ENCODE data around the gene DUSP23. TPM values are rescaled to one million over a fixed set of nuclear protein-coding genes. Genes with fewer than 3 reads are reported as not detected.

The DUSP23 gene
- total RNA-seq, 1 experiment from 2014 or later, result 35.2 TPM

DNA sequence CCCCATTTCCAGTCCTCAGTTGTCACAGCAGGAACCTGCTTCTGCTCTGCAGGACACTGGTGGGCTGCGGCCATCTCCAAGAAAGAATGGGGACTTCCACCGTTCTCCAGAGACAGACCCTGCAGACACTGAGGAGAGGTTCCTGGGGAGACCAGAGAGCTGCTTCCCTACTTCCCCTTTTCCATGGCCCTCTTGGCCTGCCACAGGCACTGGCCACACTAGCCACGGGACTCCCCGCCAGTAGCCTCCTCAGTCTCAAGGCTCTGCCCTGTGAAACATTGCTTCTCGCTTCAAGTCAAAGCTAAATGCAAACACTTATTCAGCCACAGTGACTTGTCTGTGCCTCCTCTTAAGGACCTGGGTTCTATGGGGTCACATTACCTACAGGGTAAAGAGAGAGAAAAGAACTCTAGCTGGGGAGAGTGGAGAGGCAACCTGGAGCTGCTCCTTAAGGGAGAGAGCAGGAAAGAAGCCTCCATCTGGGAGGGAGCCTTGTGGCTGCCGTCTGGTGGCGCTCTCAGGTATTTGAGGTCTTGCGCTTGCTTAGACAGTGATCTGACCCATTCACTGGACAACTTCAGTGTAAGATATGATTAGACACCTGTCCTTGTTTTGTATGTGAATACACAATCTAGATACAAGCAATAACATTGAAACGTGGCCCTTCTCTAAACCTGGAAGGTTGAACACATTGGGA lies 40.6 kb downstream of the DUSP23 start:
- H3K4me3 Mint-ChIP-seq, result no peak overlapping the region
- no peaks in the 10 kb centered on the region for H3K9me3 Mint-ChIP-seq
- H3K4me1 Mint-ChIP-seq, result peaks cover 15% of the 10 kb centered on the region
- H3K27me3 Mint-ChIP-seq (ENCODE audit: low read depth), result peaks cover 11% of the 10 kb centered on the region
- no peaks in the 10 kb centered on the region for H3K36me3 Mint-ChIP-seq
- POLR2A ChIA-PET, result interaction anchor here (0.6 kb wide), 1 partner anchor 407 kb away, joined by 4 read pairs; no protein-coding TSS in a partner anchor
- CTCF ChIA-PET, result interaction anchor here (0.9 to 3.1 kb wide), 10 partner anchors 10 to 186 kb away, joined by 3 to 16 read pairs (median 6); partner anchors contain the start of gene DUSP23
- DNase-seq (ENCODE audit: low spot score) (peak; percentile 25), ATAC-seq (peak; percentile 68)
- TF ChIP-seq GRHL2 (CRISPR knock-in tag; IDR thresholded peaks at IDR 0.05; ENCODE audit: insufficient replicate concordance, severe bottlenecking) (no peak), CREB1 (CRISPR knock-in tag; IDR thresholded peaks at IDR 0.05) (no peak)
- H3K27ac Mint-ChIP-seq, result no peak overlapping the region

DNA sequence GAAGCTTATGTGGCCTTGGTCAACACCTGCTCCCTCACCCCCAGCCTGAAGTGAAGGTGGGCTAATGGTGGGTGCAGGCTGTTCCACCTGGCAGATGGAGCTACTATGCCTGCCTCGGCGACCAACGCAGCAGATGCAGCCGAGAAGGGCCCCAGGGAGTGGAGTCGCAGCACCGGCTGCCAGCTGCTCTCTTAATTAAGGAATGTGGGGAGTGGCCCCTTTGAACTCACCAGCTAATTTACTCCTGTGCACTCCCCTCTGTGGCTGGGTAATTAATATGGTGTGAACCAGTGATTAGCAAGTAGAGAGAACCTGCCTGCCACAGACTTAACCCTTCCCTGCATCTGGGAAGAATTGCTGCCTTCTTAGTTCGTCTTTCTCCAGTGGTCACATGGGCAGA lies 42.6 kb downstream of the DUSP23 start:
- no peaks in the 10 kb centered on the region for H3K9me3 Mint-ChIP-seq
- TF ChIP-seq CBFB (CRISPR knock-in tag; IDR thresholded peaks at IDR 0.05; ENCODE audit: low read depth), result no peak
- TF ChIP-seq NFATC4 (CRISPR knock-in tag; IDR thresholded peaks at IDR 0.05), result no peak
- TF ChIP-seq, protein P1, sequence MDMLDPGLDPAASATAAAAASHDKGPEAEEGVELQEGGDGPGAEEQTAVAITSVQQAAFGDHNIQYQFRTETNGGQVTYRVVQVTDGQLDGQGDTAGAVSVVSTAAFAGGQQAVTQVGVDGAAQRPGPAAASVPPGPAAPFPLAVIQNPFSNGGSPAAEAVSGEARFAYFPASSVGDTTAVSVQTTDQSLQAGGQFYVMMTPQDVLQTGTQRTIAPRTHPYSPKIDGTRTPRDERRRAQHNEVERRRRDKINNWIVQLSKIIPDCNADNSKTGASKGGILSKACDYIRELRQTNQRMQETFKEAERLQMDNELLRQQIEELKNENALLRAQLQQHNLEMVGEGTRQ (CRISPR knock-in tag; IDR thresholded peaks at IDR 0.05), result no peak
- TF ChIP-seq, protein P2, sequence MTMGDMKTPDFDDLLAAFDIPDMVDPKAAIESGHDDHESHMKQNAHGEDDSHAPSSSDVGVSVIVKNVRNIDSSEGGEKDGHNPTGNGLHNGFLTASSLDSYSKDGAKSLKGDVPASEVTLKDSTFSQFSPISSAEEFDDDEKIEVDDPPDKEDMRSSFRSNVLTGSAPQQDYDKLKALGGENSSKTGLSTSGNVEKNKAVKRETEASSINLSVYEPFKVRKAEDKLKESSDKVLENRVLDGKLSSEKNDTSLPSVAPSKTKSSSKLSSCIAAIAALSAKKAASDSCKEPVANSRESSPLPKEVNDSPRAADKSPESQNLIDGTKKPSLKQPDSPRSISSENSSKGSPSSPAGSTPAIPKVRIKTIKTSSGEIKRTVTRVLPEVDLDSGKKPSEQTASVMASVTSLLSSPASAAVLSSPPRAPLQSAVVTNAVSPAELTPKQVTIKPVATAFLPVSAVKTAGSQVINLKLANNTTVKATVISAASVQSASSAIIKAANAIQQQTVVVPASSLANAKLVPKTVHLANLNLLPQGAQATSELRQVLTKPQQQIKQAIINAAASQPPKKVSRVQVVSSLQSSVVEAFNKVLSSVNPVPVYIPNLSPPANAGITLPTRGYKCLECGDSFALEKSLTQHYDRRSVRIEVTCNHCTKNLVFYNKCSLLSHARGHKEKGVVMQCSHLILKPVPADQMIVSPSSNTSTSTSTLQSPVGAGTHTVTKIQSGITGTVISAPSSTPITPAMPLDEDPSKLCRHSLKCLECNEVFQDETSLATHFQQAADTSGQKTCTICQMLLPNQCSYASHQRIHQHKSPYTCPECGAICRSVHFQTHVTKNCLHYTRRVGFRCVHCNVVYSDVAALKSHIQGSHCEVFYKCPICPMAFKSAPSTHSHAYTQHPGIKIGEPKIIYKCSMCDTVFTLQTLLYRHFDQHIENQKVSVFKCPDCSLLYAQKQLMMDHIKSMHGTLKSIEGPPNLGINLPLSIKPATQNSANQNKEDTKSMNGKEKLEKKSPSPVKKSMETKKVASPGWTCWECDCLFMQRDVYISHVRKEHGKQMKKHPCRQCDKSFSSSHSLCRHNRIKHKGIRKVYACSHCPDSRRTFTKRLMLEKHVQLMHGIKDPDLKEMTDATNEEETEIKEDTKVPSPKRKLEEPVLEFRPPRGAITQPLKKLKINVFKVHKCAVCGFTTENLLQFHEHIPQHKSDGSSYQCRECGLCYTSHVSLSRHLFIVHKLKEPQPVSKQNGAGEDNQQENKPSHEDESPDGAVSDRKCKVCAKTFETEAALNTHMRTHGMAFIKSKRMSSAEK (CRISPR knock-in tag; IDR thresholded peaks at IDR 0.05; ENCODE audit: borderline replicate concordance), result no peak
- ChIA-PET POLR2A (no interaction called here), CTCF (interaction anchor here (1.1 to 1.6 kb wide), 3 partner anchors 19 to 184 kb away, joined by 4 to 8 read pairs (median 8); no protein-coding TSS in a partner anchor)
- H3K27me3 Mint-ChIP-seq (ENCODE audit: low read depth), result peaks cover 11% of the 10 kb centered on the region
- peaks cover 13% of the 10 kb centered on the region for H3K4me1 Mint-ChIP-seq
- no peak overlapping the region for H3K27ac Mint-ChIP-seq
- H3K36me3 Mint-ChIP-seq, result no peaks in the 10 kb centered on the region
- no peak for DNase-seq (ENCODE audit: low spot score)
- ATAC-seq, result no peak
- H3K4me3 Mint-ChIP-seq, result no peak overlapping the region

DNA sequence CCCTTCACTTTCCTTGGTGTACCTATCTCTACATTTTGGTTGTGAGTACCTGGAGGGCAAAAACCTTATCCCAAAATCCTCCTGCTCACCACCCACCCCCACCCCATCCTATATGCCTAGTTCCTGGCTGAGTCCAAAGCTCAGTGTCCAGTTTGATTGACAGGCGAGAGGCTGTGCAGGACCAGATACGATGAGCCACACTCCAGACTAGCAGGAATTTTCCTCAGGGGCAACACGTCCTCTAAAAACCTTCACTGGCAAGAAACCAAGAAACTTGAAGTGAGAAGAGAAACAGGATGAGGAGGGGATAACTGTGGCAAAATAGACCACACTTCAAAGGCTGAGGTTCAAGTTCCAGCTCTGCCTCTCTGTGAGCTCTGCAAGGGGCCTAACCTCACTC lies 44.8 kb downstream of the DUSP23 start:
- CTCF ChIA-PET, result interaction anchor here (0.6 to 1.7 kb wide), 4 partner anchors 26 to 241 kb away, joined by 3 to 9 read pairs (median 4); no protein-coding TSS in a partner anchor
- Mint-ChIP-seq H3K4me3 (no peak overlapping the region), H3K9me3 (no peaks in the 10 kb centered on the region), H3K27me3 (ENCODE audit: low read depth) (peaks cover 14% of the 10 kb centered on the region), H3K36me3 (no peaks in the 10 kb centered on the region), H3K4me1 (peaks cover 10% of the 10 kb centered on the region), H3K27ac (no peak overlapping the region)
- ATAC-seq (no peak), DNase-seq (ENCODE audit: low spot score) (no peak)
- TF ChIP-seq NR2C2 (CRISPR knock-in tag; IDR thresholded peaks at IDR 0.05), result no peak
- POLR2A ChIA-PET, result no interaction called here

DNA sequence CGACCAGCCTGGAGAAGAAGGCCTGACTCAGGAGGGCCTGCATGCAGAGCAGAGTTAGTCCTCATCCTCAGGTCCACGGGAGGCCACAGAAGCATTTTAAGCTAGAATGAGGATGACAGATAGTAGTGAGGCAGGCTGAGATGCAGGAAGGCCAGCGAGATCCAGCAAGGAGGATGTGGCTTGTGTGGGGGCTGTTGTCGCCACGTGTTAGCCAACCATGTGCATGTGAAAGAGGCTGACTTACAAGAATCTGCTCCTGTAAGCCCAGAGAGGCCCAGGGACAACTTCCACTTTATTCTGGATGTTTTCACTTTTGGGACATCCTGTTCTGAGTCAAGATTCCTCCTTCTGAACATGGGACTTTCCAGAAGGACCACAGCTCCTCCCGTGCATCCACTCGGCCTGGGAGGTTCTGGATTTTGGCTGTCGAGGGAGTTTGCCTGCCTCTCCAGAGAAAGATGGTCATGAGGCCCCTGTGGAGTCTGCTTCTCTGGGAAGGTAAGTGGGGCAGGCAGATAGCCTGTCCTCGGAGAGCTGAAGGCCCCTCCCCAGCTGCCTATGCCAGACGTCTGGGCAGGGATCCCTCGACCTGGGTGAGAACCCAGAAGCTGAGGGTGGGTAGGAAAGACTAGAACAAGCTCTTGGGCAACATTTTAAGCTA lies 45.8 kb downstream of the DUSP23 start, which contains the start of gene SLAMF8:
Gene SLAMF8, plus strand, starts transcription at position 433 of the 661 bp plus-strand sequence. Its CDS starts 26 bp downstream, at position 459.
- Mint-ChIP-seq H3K9me3 (no peaks in the 10 kb centered on the region), H3K27me3 (ENCODE audit: low read depth) (peaks cover 17% of the 10 kb centered on the region), H3K4me1 (peaks cover 8% of the 10 kb centered on the region; the same call in 1 of the 2 replicates), H3K27ac (no peak within 1 kb of the TSS), H3K36me3 (no peaks in the 10 kb centered on the region), H3K4me3 (no peak within 1 kb of the TSS)
- ChIA-PET POLR2A (no interaction called here), CTCF (interaction anchor here (1.1 to 1.8 kb wide), 4 partner anchors 28 to 181 kb away, joined by 4 to 10 read pairs (median 6); no protein-coding TSS in a partner anchor)
- no peak for DNase-seq (ENCODE audit: low spot score)
- no peak for ATAC-seq
- no peak for TF ChIP-seq GTF2I (CRISPR knock-in tag; conservative IDR thresholded peaks at IDR 0.05)
- no peak for TF ChIP-seq ETV6 (CRISPR knock-in tag; IDR thresholded peaks at IDR 0.05)
- TF ChIP-seq NR1H2 (CRISPR knock-in tag; IDR thresholded peaks at IDR 0.05), result no peak
- TF ChIP-seq, protein P3, sequence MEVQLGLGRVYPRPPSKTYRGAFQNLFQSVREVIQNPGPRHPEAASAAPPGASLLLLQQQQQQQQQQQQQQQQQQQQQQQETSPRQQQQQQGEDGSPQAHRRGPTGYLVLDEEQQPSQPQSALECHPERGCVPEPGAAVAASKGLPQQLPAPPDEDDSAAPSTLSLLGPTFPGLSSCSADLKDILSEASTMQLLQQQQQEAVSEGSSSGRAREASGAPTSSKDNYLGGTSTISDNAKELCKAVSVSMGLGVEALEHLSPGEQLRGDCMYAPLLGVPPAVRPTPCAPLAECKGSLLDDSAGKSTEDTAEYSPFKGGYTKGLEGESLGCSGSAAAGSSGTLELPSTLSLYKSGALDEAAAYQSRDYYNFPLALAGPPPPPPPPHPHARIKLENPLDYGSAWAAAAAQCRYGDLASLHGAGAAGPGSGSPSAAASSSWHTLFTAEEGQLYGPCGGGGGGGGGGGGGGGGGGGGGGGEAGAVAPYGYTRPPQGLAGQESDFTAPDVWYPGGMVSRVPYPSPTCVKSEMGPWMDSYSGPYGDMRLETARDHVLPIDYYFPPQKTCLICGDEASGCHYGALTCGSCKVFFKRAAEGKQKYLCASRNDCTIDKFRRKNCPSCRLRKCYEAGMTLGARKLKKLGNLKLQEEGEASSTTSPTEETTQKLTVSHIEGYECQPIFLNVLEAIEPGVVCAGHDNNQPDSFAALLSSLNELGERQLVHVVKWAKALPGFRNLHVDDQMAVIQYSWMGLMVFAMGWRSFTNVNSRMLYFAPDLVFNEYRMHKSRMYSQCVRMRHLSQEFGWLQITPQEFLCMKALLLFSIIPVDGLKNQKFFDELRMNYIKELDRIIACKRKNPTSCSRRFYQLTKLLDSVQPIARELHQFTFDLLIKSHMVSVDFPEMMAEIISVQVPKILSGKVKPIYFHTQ (CRISPR knock-in tag; IDR thresholded peaks at IDR 0.05), result no peak
- TF ChIP-seq, protein P4, sequence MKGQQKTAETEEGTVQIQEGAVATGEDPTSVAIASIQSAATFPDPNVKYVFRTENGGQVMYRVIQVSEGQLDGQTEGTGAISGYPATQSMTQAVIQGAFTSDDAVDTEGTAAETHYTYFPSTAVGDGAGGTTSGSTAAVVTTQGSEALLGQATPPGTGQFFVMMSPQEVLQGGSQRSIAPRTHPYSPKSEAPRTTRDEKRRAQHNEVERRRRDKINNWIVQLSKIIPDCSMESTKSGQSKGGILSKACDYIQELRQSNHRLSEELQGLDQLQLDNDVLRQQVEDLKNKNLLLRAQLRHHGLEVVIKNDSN (CRISPR knock-in tag; IDR thresholded peaks at IDR 0.05), result no peak
- TF ChIP-seq ZNF263 (CRISPR knock-in tag; IDR thresholded peaks at IDR 0.05; ENCODE audit: low read depth), result no peak

Data from WTC11 (cell line).